LNCAP (cell line): ENCODE measurements around the gene ZSWIM7.

ENCODE experiments used
- CTCF ChIP-seq: fragments of 450-650 bp; IDR thresholded peaks from 2 replicates; pipeline ENCODE4 v1.5.1; 2017; ENCODE audit warnings: mild to moderate bottlenecking

ZSWIM7 gene

GRCh38 chr17:16033729-16034349 is 34.3 kb upstream of the ZSWIM7 start:
- TF ChIP-seq CTCF = no peak

- no peak for TF ChIP-seq CTCF
Measured at GRCh38 chr17:16027708-16028584, 28.4 kb upstream of the ZSWIM7 start.

GRCh38 chr17:16026895-16027294 is 27.4 kb upstream of the ZSWIM7 start:
- no peak for TF ChIP-seq CTCF

- TF ChIP-seq CTCF = no peak
Measured at GRCh38 chr17:16025202-16025601, 25.7 kb upstream of the ZSWIM7 start.

- no peak for TF ChIP-seq CTCF
Measured at GRCh38 chr17:16023881-16024280, 24.4 kb upstream of the ZSWIM7 start.

GRCh38 chr17:16019347-16019746 is 19.8 kb upstream of the ZSWIM7 start:
- no peak for TF ChIP-seq CTCF

GRCh38 chr17:16013943-16014407 is 14.5 kb upstream of the ZSWIM7 start:
- peak; percentile 44 for TF ChIP-seq CTCF
